ENCODE measurements around the gene OPCML. TPM values are rescaled to one million over a fixed set of nuclear protein-coding genes. Genes with fewer than 3 reads are reported as not detected.

OPCML gene
- total RNA-seq, 1 experiment from 2014 or later: 0.94 TPM

GRCh38 chr11:133123796-133124195 is 408.5 kb downstream of the OPCML start:
- no peaks in the 10 kb centered on the region for H3K36me3 Mint-ChIP-seq (ENCODE audit: insufficient read depth in 1 of 3, low read depth in 3 of 3)
- H2BK20ac ChIP-seq (ENCODE audit: low read depth, low read length, poor library complexity, severe bottlenecking): no peak overlapping the region
- no peak overlapping the region for H3K27ac ChIP-seq (ENCODE audit: insufficient read length, low read depth, low read length)
- no peak overlapping the region for H2BK5ac ChIP-seq (ENCODE audit: insufficient read length, low read length)
- no peak overlapping the region for H4K5ac ChIP-seq (ENCODE audit: insufficient read length, low read depth, low read length)
- H3K9me3 Mint-ChIP-seq: no peaks in the 10 kb centered on the region
- no peak overlapping the region for H2BK120ac ChIP-seq (ENCODE audit: low read depth, low read length, poor library complexity, severe bottlenecking)
- no peaks in the 10 kb centered on the region for H3K79me2 ChIP-seq (ENCODE audit: insufficient read depth, low read length)
- no peak overlapping the region for H3K4me2 ChIP-seq (ENCODE audit: insufficient read depth, insufficient read length, low read length)
- H3K4me1 Mint-ChIP-seq: peaks cover 16 to 20% of the 10 kb centered on the region in 2 experiments
- no peak overlapping the region for H4K91ac ChIP-seq (ENCODE audit: insufficient read length, low read depth, low read length)
- no peak overlapping the region for H2BK15ac ChIP-seq (ENCODE audit: low read depth, low read length)
- peaks cover 4% of the 10 kb centered on the region; the same call in 1 of the 2 replicates for H3K4me1 ChIP-seq (ENCODE audit: insufficient read depth, low read length)
- H4K20me1 ChIP-seq (ENCODE audit: control insufficient read depth, insufficient read depth, insufficient read length): no peaks in the 10 kb centered on the region
- no peak overlapping the region for H3K18ac ChIP-seq (ENCODE audit: insufficient read length, low read depth, low read length)
- H3K56ac ChIP-seq (ENCODE audit: insufficient read length, low read depth, low read length): no peak overlapping the region
- DNase-seq: no peak
- no peak overlapping the region for H2AK5ac ChIP-seq (ENCODE audit: insufficient read length, low read length)
- no peaks in the 10 kb centered on the region for H3K23me2 ChIP-seq (ENCODE audit: insufficient read length, low read depth, low read length, poor library complexity, severe bottlenecking)
- no peaks in the 10 kb centered on the region for H3K27me3 ChIP-seq (ENCODE audit: insufficient read depth, low read length)
- H2AFZ ChIP-seq (ENCODE audit: low read length): no peak overlapping the region
- no peaks in the 10 kb centered on the region for H3K79me1 ChIP-seq (ENCODE audit: insufficient read depth, low read depth, low read length, poor library complexity, severe bottlenecking)
- no peak overlapping the region for H2BK12ac ChIP-seq (ENCODE audit: insufficient read length, low read depth, low read length)
- no CpG with 5 or more reads among the region's 4 CpGs for WGBS (ENCODE audit: extremely low coverage, insufficient read length, low lambda C conversion rate)
- no peak overlapping the region for H3K14ac ChIP-seq (ENCODE audit: insufficient read depth, low read length)
- no peak overlapping the region for H4K8ac ChIP-seq (replicated peaks; ENCODE audit: insufficient read length, low read depth, low read length)
- H3K9ac ChIP-seq (ENCODE audit: extremely low read depth, insufficient read length, low read length): no peak overlapping the region
- no peak overlapping the region for H3K4me3 Mint-ChIP-seq
- no peak overlapping the region for H3T11ph ChIP-seq (ENCODE audit: low read length)
- peaks cover 4% of the 10 kb centered on the region; the same call in 1 of the 2 replicates for H3K27me3 Mint-ChIP-seq (ENCODE audit: low read depth)
- no peak overlapping the region for H3K4ac ChIP-seq (ENCODE audit: low read depth, low read length)
- H3K23ac ChIP-seq (ENCODE audit: insufficient read length, low read depth, low read length): no peak overlapping the region
- no peaks in the 10 kb centered on the region for H3K9me3 ChIP-seq (ENCODE audit: control insufficient read depth, low read depth, low read length)
- no peak overlapping the region for H3K27ac Mint-ChIP-seq
- TF ChIP-seq CTCF (conservative IDR thresholded peaks at IDR 0.05): no peak

All from H9 (cell line).